Peyer's patch (tissue), 4 donors: ENCODE data around the gene CAV1. TPM values are rescaled to one million over a fixed set of nuclear protein-coding genes. Genes with fewer than 3 reads are reported as not detected.

Experiments used
- DNase-seq, 3 donors: peaks; one replicate each; pipeline ENCODE4 v3.0.0-alpha.2; 2017 to 2019
- H3K27ac ChIP-seq, 4 donors: fragments of 200-600 bp; sonication (generic); one replicate each; pipeline ENCODE4 v1.5.1; 2016 to 2019
- H3K27me3 ChIP-seq, 2 donors: fragments of 200-600 bp; sonication (generic); one replicate each; pipeline ENCODE4 v1.5.1; 2019
- H3K36me3 ChIP-seq, 3 donors: fragments of 200-600 bp; sonication (generic); one replicate each; pipeline ENCODE4 v1.5.1; 2016 to 2019
- H3K4me1 ChIP-seq, 4 donors: fragments of 200-600 bp; sonication (generic); one replicate each; pipeline ENCODE4 v1.5.1; 2016 to 2019
- H3K4me3 ChIP-seq, 4 donors: fragments of 200-600 bp; sonication (generic); 1 replicate in 3 of 4; 2 replicates in 1 of 4; pipeline ENCODE4 v1.5.1; 2016 to 2019; ENCODE audit warnings: mild to moderate bottlenecking in 1 of 4
- H3K9me3 ChIP-seq, 4 donors: fragments of 200-600 bp; sonication (generic); one replicate each; pipeline ENCODE4 v1.5.1; 2016 to 2019; ENCODE audit warnings: mild to moderate bottlenecking in 1 of 4
- POLR2A ChIP-seq, 2 donors: fragments of 450-650 bp; IDR thresholded peaks; one replicate each; pipeline ENCODE4 v1.5.1; 2017; ENCODE audit warnings: antibody characterized with exemption in 2 of 2, mild to moderate bottlenecking in 2 of 2, moderate library complexity in 2 of 2
- total RNA-seq, 4 donors: library from RNA; depleted of rRNA; stranded (reverse); fragments of >200 nt; gene quantifications; one replicate each; pipeline ENCODE4 v1.1.0, GENCODE V29; 2016
- TF ChIP-seq, protein P1 (sequence below), 6 experiments: fragments of 450-650 bp in 4 of 6; fragments of 200-600 bp in 2 of 6; sonication (generic) in 1 of 6; IDR thresholded peaks; one replicate each; pipeline ENCODE4 v1.5.1; 2017 to 2019; ENCODE audit warnings: antibody characterized with exemption in 6 of 6, mild to moderate bottlenecking in 3 of 6, moderate library complexity in 1 of 6

Gene CAV1
- total RNA-seq, 4 donors from 2014 or later: 17.7 to 42.6 (median 27.6) TPM

DNA sequence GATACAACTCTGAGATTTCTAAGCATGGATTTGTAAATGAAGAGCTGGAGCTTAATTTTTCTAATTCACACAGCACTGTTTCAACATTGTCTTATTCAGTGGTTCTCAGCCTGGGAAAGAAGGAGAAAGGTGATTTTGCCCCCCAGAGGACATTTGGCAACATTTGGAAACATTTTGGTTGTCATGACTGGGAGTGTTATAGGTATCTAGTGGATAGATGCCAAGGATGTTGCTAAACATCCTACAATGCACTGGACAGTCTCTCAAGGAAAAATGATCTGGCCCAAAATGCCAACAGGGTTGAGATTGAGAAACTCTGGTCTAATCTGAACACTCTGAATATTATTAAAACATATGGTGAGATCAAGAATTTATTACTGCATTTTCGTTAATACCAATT, 29.1 kb upstream of the CAV1 start:
- no peaks in the 10 kb centered on the region for H3K9me3 ChIP-seq
- DNase-seq: no peak
- TF ChIP-seq, protein P1, sequence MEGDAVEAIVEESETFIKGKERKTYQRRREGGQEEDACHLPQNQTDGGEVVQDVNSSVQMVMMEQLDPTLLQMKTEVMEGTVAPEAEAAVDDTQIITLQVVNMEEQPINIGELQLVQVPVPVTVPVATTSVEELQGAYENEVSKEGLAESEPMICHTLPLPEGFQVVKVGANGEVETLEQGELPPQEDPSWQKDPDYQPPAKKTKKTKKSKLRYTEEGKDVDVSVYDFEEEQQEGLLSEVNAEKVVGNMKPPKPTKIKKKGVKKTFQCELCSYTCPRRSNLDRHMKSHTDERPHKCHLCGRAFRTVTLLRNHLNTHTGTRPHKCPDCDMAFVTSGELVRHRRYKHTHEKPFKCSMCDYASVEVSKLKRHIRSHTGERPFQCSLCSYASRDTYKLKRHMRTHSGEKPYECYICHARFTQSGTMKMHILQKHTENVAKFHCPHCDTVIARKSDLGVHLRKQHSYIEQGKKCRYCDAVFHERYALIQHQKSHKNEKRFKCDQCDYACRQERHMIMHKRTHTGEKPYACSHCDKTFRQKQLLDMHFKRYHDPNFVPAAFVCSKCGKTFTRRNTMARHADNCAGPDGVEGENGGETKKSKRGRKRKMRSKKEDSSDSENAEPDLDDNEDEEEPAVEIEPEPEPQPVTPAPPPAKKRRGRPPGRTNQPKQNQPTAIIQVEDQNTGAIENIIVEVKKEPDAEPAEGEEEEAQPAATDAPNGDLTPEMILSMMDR (IDR thresholded peaks at IDR 0.05): no peak
- no peak for TF ChIP-seq POLR2A (IDR thresholded peaks at IDR 0.05)
- H3K27me3 ChIP-seq: no peaks in the 10 kb centered on the region
- H3K36me3 ChIP-seq: no peaks in the 10 kb centered on the region
- H3K4me1 ChIP-seq: peaks cover 0 to 11% (median 2%) of the 10 kb centered on the region in 4 donors
- H3K27ac ChIP-seq: no peak overlapping the region
- no peak overlapping the region for H3K4me3 ChIP-seq

DNA sequence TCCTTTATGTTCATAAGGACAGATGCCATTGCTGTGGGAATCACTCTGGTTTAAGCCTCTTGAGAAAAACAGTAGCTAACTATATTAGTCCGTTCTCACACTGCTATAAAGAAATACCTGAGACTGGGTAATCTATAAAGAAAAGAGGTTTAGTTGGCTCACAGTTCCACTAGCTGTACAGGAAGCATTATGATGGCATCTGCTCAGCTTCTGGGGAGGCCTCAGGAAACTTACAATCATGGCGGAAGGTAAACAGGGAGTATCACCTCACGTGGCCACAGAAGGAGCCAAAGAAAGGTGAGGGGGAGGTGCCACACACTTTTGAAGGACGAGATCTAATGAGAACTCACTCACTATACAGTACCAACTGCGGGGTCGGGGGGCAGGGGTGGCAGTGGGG, 28.2 kb upstream of the CAV1 start:
- H3K4me3 ChIP-seq: no peak overlapping the region
- TF ChIP-seq, protein P1 (IDR thresholded peaks at IDR 0.05): no peak
- TF ChIP-seq POLR2A (IDR thresholded peaks at IDR 0.05): no peak
- peaks cover 0 to 11% (median 5%) of the 10 kb centered on the region in 4 donors for H3K4me1 ChIP-seq
- H3K9me3 ChIP-seq: no peaks in the 10 kb centered on the region
- no peaks in the 10 kb centered on the region for H3K36me3 ChIP-seq
- no peak overlapping the region for H3K27ac ChIP-seq
- DNase-seq: no peak
- H3K27me3 ChIP-seq: no peaks in the 10 kb centered on the region

DNA sequence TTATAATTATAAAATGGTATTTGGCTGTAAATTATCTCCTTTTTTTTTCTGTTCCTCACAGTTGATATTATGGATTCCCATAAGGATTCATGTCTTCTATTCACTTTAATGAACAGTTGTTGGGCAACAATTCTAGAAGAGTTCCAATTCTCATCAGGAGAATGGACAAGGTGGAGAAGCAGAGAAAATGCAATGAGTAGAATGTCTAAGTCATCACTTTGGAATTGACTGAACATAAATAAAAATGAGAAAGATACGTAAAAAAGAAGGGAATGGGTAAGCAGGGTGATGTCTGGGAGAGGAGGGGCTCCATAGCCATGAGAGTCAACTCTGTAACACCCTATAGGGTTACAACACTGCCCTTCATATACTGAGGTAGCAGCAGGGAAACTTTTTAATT, 27.1 kb upstream of the CAV1 start:
- Histone ChIP-seq H3K4me1 (peaks cover 0 to 11% (median 5%) of the 10 kb centered on the region in 4 donors), H3K27ac (no peak overlapping the region), H3K27me3 (no peaks in the 10 kb centered on the region), H3K4me3 (no peak overlapping the region), H3K9me3 (no peaks in the 10 kb centered on the region), H3K36me3 (no peaks in the 10 kb centered on the region)
- TF ChIP-seq, protein P1 (IDR thresholded peaks at IDR 0.05): no peak
- no peak for TF ChIP-seq POLR2A (IDR thresholded peaks at IDR 0.05)
- DNase-seq: no peak

DNA sequence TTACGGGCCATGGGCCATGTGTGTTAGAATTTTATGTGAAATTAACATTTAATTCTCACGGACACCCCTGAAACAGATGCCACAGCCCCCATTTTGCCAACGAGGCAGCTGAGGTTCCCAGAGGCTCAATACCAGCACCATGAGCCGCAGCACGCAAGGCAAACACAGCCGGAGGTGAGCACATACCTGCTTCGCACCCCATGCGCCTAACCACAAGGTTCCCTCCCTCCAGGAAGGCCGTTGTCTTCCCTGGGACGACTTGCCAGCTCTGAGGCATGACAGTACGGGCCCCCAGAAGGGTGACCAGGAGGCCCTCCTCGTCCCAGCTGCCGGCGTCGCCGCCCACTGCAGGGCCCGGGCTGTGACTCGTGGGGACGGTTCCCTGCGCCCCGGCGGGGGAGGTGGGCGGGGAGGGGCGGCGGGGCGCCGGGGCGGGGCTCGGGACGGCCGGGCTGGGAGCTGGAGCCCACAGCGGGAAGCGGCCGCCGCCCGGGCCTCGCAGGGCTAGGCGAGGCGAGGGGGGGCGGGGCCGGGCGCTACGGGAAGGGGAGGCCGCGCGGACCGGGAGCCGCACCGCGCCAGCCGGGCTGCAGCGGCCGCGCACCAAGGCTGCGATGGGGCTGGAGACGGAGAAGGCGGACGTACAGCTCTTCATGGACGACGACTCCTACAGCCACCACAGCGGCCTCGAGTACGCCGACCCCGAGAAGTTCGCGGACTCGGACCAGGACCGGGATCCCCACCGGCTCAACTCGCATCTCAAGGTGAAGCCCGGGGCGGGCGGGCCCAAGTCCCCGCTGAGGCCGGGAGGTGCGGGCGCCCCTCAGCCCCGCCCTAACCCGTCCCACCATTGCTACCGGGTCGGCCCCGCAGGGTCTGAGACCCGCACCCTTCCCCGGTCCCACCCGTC, 25.4 kb upstream of the CAV1 start, which contains the start of gene CAV2:
Gene CAV2, plus strand, starts transcription at position 571 of the 910 bp plus-strand sequence. Its CDS starts 44 bp downstream, at position 615.
- H3K9me3 ChIP-seq: no peaks in the 10 kb centered on the region
- no peaks in the 10 kb centered on the region for H3K27me3 ChIP-seq
- H3K27ac ChIP-seq: peak within 1 kb of the TSS; percentile 64 to 85 (median 74)
- H3K4me1 ChIP-seq: peaks cover 0 to 11% (median 5%) of the 10 kb centered on the region in 4 donors
- peak within 1 kb of the TSS; percentile 45 to 73 (median 62) for H3K4me3 ChIP-seq
- DNase-seq: peak in 2 of 3 donors; percentile 66 to 82
- TF ChIP-seq, protein P1 (IDR thresholded peaks at IDR 0.05): no peak
- no peak for TF ChIP-seq POLR2A (IDR thresholded peaks at IDR 0.05)
- H3K36me3 ChIP-seq: no peaks in the 10 kb centered on the region

DNA sequence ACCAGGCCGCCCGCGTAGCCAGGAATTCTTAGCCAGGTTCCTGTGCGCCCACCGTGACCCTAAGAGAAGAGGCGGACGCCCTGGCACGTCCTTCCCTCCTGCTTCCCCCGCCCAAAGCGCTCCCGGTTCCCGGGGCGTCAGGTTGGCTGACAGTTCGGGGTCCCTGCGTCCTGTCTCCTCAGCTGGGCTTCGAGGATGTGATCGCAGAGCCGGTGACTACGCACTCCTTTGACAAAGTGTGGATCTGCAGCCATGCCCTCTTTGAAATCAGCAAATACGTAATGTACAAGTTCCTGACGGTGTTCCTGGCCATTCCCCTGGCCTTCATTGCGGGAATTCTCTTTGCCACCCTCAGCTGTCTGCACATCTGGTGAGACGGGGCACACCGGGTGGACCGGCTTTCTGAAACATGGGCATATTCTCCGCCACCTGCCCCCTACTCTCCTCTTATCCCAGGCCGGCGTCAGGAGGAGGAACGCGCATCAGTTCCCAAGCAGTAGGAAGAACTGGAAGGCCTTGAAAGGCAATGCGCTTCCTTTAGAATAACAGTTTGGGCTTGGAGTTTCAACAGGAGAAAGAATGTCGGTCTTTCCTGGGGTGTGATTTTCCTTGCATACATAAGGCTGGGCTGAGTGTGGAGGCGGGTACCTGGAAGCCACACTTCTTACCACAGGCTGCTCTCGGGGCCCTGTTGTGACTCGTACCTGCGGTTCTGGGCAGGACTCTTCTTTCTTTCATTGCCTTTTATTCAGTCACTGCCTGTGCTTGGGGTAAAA, 24.6 kb upstream of the CAV1 start:
- peak overlapping the region; percentile 64 to 85 (median 74) for H3K27ac ChIP-seq
- H3K27me3 ChIP-seq: no peaks in the 10 kb centered on the region
- H3K4me3 ChIP-seq: peak overlapping the region; percentile 45 to 73 (median 62)
- DNase-seq: peak in 1 of 3 donors; percentile 58
- no peaks in the 10 kb centered on the region for H3K36me3 ChIP-seq
- no peak for TF ChIP-seq POLR2A (IDR thresholded peaks at IDR 0.05)
- TF ChIP-seq, protein P1 (IDR thresholded peaks at IDR 0.05): no peak
- H3K4me1 ChIP-seq: peaks cover 0 to 11% (median 5%) of the 10 kb centered on the region in 4 donors
- no peaks in the 10 kb centered on the region for H3K9me3 ChIP-seq
